HepG2 (cell line): Measurements from ENCODE around the gene ZNF223. TPM values are rescaled to one million over a fixed set of nuclear protein-coding genes. Genes with fewer than 3 reads are reported as not detected.

Source experiments
- DR1 ChIP-seq: sonication (generic); formaldehyde crosslinking; IDR thresholded peaks from 2 replicates; pipeline ENCODE4 v1.8.0; 2021; ENCODE audit warnings: mild to moderate bottlenecking, missing genetic modification reagents, inconsistent platforms
- KDM5A ChIP-seq: fragments of 200-600 bp; sonication (generic); IDR thresholded peaks from 2 replicates; pipeline ENCODE4 v1.7.0; 2018; ENCODE audit warnings: antibody characterized with exemption, mild to moderate bottlenecking, low read length, borderline replicate concordance
- SIN3A ChIP-seq: IDR thresholded peaks from 2 replicates; pipeline ENCODE4 v1.6.1; 2011; ENCODE audit warnings: low read depth, mild to moderate bottlenecking, control low read depth, low read length, borderline replicate concordance
- THAP11 ChIP-seq: IDR thresholded peaks from 2 replicates; pipeline ENCODE4 v1.6.1; 2016; ENCODE audit warnings: missing biosample characterization, missing genetic modification reagents
- YY1 ChIP-seq: IDR thresholded peaks from 2 replicates; pipeline ENCODE4 v1.6.1; 2011; ENCODE audit warnings: low read length, low read depth, moderate library complexity, mild to moderate bottlenecking; ENCODE audit not compliant: insufficient read depth, insufficient replicate concordance
- ZNF225 ChIP-seq: sonication (generic); formaldehyde crosslinking; IDR thresholded peaks from 2 replicates; pipeline ENCODE4 v1.4.0; 2020; ENCODE audit warnings: mild to moderate bottlenecking, missing genetic modification reagents
- ZNF292 ChIP-seq: sonication (generic); formaldehyde crosslinking; IDR thresholded peaks from 2 replicates; pipeline ENCODE4 v1.8.1; 2022; ENCODE audit warnings: mild to moderate bottlenecking, low read depth, missing genetic modification reagents, borderline replicate concordance
- ZNF33A ChIP-seq: sonication (generic); formaldehyde crosslinking; IDR thresholded peaks from 2 replicates; pipeline ENCODE4 v1.5.1; 2020; ENCODE audit warnings: missing genetic modification reagents, mild to moderate bottlenecking, moderate library complexity, borderline replicate concordance
- ZNF543 ChIP-seq: sonication (generic); formaldehyde crosslinking; IDR thresholded peaks from 2 replicates; pipeline ENCODE4 v1.4.0; 2020; ENCODE audit warnings: mild to moderate bottlenecking, missing genetic modification reagents
- ZNF546 ChIP-seq: sonication (generic); formaldehyde crosslinking; conservative IDR thresholded peaks from 2 replicates; pipeline ENCODE4 v1.8.1; 2023; ENCODE audit warnings: mild to moderate bottlenecking, missing genetic modification reagents
- polyA plus RNA-seq, 8 experiments: library from polyadenylated mRNA; depleted of rRNA in 3 of 8; stranded (reverse) in 7 of 8; unstranded in 1 of 8; fragments of >200 nt; fragmentation: Illumina TruSeq in 4 of 8; extraction: Trizol in 4 of 8; gene quantifications; 2 replicates each; pipeline versions ENCODE4 v1.2.1 to v1.2.3, GENCODE V29; 2011 to 2016; ENCODE audit warnings: low read depth in 4 of 8, missing spikeins in 1 of 8, mixed read lengths in 1 of 8; ENCODE audit not compliant: insufficient read depth in 1 of 8
- total RNA-seq, 5 experiments: library from RNA; depleted of rRNA; stranded (reverse); fragments of >200 nt; fragmentation: Illumina TruSeq; extraction: Trizol; gene quantifications; 2 replicates each; pipeline ENCODE4 v1.2.3, GENCODE V29; 2016; ENCODE audit warnings: low read depth in 1 of 5
- TF ChIP-seq, protein P1 (sequence below): sonication (generic); formaldehyde crosslinking; IDR thresholded peaks from 2 replicates; pipeline ENCODE4 v1.5.0; 2020; ENCODE audit warnings: mild to moderate bottlenecking, missing genetic modification reagents, borderline replicate concordance
- TF ChIP-seq, protein P2 (sequence below): sonication (generic); formaldehyde crosslinking; conservative IDR thresholded peaks from 2 replicates; pipeline ENCODE4 v1.4.0; 2020; ENCODE audit warnings: missing genetic modification reagents
- TF ChIP-seq, protein P3 (sequence below): sonication (generic); formaldehyde crosslinking; IDR thresholded peaks from 2 replicates; pipeline ENCODE4 v1.4.0; 2020; ENCODE audit warnings: mild to moderate bottlenecking, missing genetic modification reagents
- TF ChIP-seq, protein P4 (sequence below): sonication (generic); formaldehyde crosslinking; IDR thresholded peaks from 2 replicates; pipeline ENCODE4 v1.4.0; 2020; ENCODE audit warnings: missing genetic modification reagents

The ZNF223 gene
- total and polyA plus RNA-seq, 2 of the 13 experiments (the other 11 are each of a cell fraction or from before 2014, with no cell fraction given) = 2.0 to 4.8 TPM

DNA sequence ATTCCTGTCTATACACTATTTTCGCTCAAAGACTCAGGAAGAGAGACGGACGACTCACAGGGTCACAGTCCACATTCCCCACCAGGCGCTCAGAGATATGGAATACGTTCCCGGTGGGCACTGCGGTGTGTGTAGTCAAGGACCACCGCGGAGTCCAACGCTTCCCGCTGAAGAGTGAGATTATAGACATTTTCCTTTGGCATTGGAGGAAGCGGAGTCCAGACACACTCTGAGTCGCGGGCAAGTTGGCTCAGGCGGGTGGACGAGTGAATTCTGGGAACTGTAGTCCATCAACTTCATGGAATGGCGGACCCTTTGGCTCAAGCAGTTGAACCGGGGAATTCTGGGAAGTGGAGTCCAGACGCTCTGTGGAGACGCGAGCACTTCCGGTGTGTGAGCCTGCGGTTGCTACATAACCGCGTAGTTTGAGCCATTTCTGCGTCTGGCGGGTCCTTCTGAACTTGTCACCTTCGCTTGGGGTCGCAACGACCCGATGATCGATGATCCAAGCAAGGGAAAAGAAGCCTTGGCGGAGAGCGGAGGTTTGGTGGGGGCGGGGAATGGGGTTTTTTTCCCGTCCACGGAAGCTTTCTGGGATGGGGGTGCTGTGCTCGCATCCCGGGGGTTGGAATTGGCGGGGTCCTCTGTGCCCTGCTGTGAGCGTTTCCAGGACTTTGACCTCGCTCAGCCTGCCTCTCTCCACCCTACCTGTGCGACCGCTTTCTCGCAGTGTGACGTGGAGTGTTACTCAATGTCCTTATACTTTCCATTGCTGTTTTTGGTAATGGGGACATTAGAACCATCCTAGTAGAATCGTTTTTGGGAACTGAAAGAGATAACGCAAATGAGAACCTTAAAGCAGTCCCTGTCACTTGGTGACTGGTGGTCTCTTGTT is 49.0 kb upstream of the ZNF223 start, which contains the start of gene ZNF230 (continued):
- TF ChIP-seq, protein P1, sequence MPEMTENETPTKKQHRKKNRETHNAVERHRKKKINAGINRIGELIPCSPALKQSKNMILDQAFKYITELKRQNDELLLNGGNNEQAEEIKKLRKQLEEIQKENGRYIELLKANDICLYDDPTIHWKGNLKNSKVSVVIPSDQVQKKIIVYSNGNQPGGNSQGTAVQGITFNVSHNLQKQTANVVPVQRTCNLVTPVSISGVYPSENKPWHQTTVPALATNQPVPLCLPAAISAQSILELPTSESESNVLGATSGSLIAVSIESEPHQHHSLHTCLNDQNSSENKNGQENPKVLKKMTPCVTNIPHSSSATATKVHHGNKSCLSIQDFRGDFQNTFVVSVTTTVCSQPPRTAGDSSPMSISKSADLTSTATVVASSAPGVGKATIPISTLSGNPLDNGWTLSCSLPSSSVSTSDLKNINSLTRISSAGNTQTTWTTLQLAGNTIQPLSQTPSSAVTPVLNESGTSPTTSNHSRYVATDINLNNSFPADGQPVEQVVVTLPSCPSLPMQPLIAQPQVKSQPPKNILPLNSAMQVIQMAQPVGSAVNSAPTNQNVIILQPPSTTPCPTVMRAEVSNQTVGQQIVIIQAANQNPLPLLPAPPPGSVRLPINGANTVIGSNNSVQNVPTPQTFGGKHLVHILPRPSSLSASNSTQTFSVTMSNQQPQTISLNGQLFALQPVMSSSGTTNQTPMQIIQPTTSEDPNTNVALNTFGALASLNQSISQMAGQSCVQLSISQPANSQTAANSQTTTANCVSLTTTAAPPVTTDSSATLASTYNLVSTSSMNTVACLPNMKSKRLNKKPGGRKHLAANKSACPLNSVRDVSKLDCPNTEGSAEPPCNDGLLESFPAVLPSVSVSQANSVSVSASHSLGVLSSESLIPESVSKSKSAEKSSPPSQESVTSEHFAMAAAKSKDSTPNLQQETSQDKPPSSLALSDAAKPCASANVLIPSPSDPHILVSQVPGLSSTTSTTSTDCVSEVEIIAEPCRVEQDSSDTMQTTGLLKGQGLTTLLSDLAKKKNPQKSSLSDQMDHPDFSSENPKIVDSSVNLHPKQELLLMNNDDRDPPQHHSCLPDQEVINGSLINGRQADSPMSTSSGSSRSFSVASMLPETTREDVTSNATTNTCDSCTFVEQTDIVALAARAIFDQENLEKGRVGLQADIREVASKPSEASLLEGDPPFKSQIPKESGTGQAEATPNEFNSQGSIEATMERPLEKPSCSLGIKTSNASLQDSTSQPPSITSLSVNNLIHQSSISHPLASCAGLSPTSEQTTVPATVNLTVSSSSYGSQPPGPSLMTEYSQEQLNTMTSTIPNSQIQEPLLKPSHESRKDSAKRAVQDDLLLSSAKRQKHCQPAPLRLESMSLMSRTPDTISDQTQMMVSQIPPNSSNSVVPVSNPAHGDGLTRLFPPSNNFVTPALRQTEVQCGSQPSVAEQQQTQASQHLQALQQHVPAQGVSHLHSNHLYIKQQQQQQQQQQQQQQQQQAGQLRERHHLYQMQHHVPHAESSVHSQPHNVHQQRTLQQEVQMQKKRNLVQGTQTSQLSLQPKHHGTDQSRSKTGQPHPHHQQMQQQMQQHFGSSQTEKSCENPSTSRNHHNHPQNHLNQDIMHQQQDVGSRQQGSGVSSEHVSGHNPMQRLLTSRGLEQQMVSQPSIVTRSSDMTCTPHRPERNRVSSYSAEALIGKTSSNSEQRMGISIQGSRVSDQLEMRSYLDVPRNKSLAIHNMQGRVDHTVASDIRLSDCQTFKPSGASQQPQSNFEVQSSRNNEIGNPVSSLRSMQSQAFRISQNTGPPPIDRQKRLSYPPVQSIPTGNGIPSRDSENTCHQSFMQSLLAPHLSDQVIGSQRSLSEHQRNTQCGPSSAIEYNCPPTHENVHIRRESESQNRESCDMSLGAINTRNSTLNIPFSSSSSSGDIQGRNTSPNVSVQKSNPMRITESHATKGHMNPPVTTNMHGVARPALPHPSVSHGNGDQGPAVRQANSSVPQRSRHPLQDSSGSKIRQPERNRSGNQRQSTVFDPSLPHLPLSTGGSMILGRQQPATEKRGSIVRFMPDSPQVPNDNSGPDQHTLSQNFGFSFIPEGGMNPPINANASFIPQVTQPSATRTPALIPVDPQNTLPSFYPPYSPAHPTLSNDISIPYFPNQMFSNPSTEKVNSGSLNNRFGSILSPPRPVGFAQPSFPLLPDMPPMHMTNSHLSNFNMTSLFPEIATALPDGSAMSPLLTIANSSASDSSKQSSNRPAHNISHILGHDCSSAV = no peak
- no peak for TF ChIP-seq ZNF33A (CRISPR knock-in tag)
- peak; percentile 96 for TF ChIP-seq YY1
- TF ChIP-seq, protein P2, sequence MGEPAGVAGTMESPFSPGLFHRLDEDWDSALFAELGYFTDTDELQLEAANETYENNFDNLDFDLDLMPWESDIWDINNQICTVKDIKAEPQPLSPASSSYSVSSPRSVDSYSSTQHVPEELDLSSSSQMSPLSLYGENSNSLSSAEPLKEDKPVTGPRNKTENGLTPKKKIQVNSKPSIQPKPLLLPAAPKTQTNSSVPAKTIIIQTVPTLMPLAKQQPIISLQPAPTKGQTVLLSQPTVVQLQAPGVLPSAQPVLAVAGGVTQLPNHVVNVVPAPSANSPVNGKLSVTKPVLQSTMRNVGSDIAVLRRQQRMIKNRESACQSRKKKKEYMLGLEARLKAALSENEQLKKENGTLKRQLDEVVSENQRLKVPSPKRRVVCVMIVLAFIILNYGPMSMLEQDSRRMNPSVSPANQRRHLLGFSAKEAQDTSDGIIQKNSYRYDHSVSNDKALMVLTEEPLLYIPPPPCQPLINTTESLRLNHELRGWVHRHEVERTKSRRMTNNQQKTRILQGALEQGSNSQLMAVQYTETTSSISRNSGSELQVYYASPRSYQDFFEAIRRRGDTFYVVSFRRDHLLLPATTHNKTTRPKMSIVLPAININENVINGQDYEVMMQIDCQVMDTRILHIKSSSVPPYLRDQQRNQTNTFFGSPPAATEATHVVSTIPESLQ (CRISPR knock-in tag) = no peak
- TF ChIP-seq ZNF225 (CRISPR knock-in tag) = no peak
- TF ChIP-seq KDM5A = peak; percentile 54; the same call in 1 of the 2 replicates
- no peak for TF ChIP-seq DR1 (CRISPR knock-in tag)
- TF ChIP-seq, protein P3, sequence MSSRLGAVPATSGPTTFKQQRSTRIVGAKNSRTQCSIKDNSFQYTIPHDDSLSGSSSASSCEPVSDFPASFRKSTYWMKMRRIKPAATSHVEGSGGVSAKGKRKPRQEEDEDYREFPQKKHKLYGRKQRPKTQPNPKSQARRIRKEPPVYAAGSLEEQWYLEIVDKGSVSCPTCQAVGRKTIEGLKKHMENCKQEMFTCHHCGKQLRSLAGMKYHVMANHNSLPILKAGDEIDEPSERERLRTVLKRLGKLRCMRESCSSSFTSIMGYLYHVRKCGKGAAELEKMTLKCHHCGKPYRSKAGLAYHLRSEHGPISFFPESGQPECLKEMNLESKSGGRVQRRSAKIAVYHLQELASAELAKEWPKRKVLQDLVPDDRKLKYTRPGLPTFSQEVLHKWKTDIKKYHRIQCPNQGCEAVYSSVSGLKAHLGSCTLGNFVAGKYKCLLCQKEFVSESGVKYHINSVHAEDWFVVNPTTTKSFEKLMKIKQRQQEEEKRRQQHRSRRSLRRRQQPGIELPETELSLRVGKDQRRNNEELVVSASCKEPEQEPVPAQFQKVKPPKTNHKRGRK (CRISPR knock-in tag) = no peak
- TF ChIP-seq ZNF292 (CRISPR knock-in tag) = no peak
- TF ChIP-seq ZNF543 = peak; percentile 79; the same call in 1 of the 2 replicates
- TF ChIP-seq, protein P4, sequence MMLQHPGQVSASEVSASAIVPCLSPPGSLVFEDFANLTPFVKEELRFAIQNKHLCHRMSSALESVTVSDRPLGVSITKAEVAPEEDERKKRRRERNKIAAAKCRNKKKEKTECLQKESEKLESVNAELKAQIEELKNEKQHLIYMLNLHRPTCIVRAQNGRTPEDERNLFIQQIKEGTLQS = no peak
- TF ChIP-seq SIN3A = peak; percentile 84
- 0 out of 2 replicates have a peak, but pooled peaks have one; percentile 42 for TF ChIP-seq ZNF546 (CRISPR knock-in tag)
- peak; percentile 99 for TF ChIP-seq THAP11 (CRISPR knock-in tag)
